Ishikawa (cell line): ENCODE measurements around the gene TRIL.
A peak's percentile ranks its signal among the peaks of the same experiment; 100 is the strongest.

Source experiments
- CEBPB ChIP-seq: IDR thresholded peaks from 2 replicates; pipeline ENCODE4 v1.6.1; 2012
- CREB1 ChIP-seq: IDR thresholded peaks from 2 replicates; pipeline ENCODE4 v1.6.1; 2012; ENCODE audit warnings: low read depth
- EGR1 ChIP-seq: IDR thresholded peaks from 2 replicates; pipeline ENCODE4 v1.6.1; 2012
- EP300 ChIP-seq: IDR thresholded peaks from 2 replicates; pipeline ENCODE4 v1.6.1; 2012; ENCODE audit warnings: borderline replicate concordance
- FOXM1 ChIP-seq: IDR thresholded peaks from 2 replicates; pipeline ENCODE4 v1.6.1; 2012; ENCODE audit warnings: low read depth, borderline replicate concordance
- MAX ChIP-seq: IDR thresholded peaks from 2 replicates; pipeline ENCODE4 v1.6.1; 2012
- NFIC ChIP-seq: IDR thresholded peaks from 2 replicates; pipeline ENCODE4 v1.6.1; 2012
- RAD21 ChIP-seq: IDR thresholded peaks from 2 replicates; pipeline ENCODE4 v1.6.1; 2012; ENCODE audit warnings: low read depth
- REST ChIP-seq: IDR thresholded peaks from 2 replicates; pipeline ENCODE4 v1.6.1; 2012; ENCODE audit warnings: low read depth, mild to moderate bottlenecking
- TAF1 ChIP-seq: IDR thresholded peaks from 2 replicates; pipeline ENCODE4 v1.6.1; 2012; ENCODE audit warnings: low read depth, mild to moderate bottlenecking
- TCF12 ChIP-seq: IDR thresholded peaks from 2 replicates; pipeline ENCODE4 v1.6.1; 2012; ENCODE audit warnings: low read depth
- TEAD4 ChIP-seq: IDR thresholded peaks from 2 replicates; pipeline ENCODE4 v1.6.1; 2012
- USF1 ChIP-seq: IDR thresholded peaks from 2 replicates; pipeline ENCODE4 v1.6.1; 2012
- YY1 ChIP-seq: IDR thresholded peaks from 2 replicates; pipeline ENCODE4 v1.6.1; 2012; ENCODE audit warnings: low read depth
- ZBTB7A ChIP-seq: IDR thresholded peaks from 2 replicates; pipeline ENCODE4 v1.6.1; 2012; ENCODE audit warnings: low read depth

The TRIL gene

GRCh38 chr7:28958980-28959347 lies 834 bp upstream of the TRIL start:
- no peak for TF ChIP-seq YY1
- TF ChIP-seq CREB1, result no peak
- TF ChIP-seq NFIC, result 0 out of 2 replicates have a peak, but pooled peaks have one; percentile 23

- TF ChIP-seq ZBTB7A, result 0 out of 2 replicates have a peak, but pooled peaks have one; percentile 18
- TF ChIP-seq YY1, result no peak
Observed at GRCh38 chr7:28957751-28958234, 337 bp downstream of the TRIL start.

GRCh38 chr7:28957064-28957750 lies 923 bp downstream of the TRIL start:
- TF ChIP-seq CEBPB (no peak), TCF12 (no peak), MAX (no peak), REST (no peak), YY1 (no peak), CREB1 (no peak), USF1 (no peak), EP300 (no peak), TAF1 (no peak), TEAD4 (no peak)

- TF ChIP-seq TEAD4 (no peak), FOXM1 (no peak), TCF12 (no peak), REST (no peak), EP300 (no peak), TAF1 (no peak), CREB1 (no peak), NFIC (no peak), YY1 (no peak), ZBTB7A (no peak), USF1 (no peak), EGR1 (no peak), CEBPB (no peak), MAX (no peak), RAD21 (no peak)
Observed at GRCh38 chr7:28956608-28957063, 1.5 kb downstream of the TRIL start.

GRCh38 chr7:28955718-28956607 lies 2.2 kb downstream of the TRIL start:
- no peak for TF ChIP-seq ZBTB7A
- no peak for TF ChIP-seq CREB1
- TF ChIP-seq EGR1, result no peak
- TF ChIP-seq TEAD4, result no peak
- TF ChIP-seq NFIC, result no peak
- no peak for TF ChIP-seq USF1
- no peak for TF ChIP-seq MAX
- TF ChIP-seq REST, result no peak
- no peak for TF ChIP-seq TAF1
- TF ChIP-seq FOXM1, result no peak
- TF ChIP-seq CEBPB, result no peak
- TF ChIP-seq TCF12, result no peak
- no peak for TF ChIP-seq EP300
- TF ChIP-seq YY1, result no peak
- TF ChIP-seq RAD21, result no peak
